Measurements from ENCODE around the gene SLC2A8.

GRCh38 chr9:127417131-127418036, 20.4 kb downstream of the SLC2A8 start:
- no peak for TF ChIP-seq CTCF (IDR thresholded peaks at IDR 0.05)
- TF ChIP-seq POLR2AphosphoS5 (IDR thresholded peaks at IDR 0.05) = peak in 1 of 3 donors; percentile 64
- no peak for TF ChIP-seq POLR2A (IDR thresholded peaks at IDR 0.05)
